Caco-2 (cell line): Measurements from ENCODE around the gene ZNF775. TPM values are rescaled to one million over a fixed set of nuclear protein-coding genes. Genes with fewer than 3 reads are reported as not detected.

Experiments
- BruUV-seq: library from RNA; stranded (reverse); fragments of 400-500 nt; replicated peaks from 2 replicates; lab custom pipeline; 2021; lab: Mats Ljungman, UMichigan
- CTCF ChIA-PET: fragments of 300-600 bp; sonication (Branson Sonifier 250); formaldehyde crosslinking; loops from one replicate; lab custom pipeline; 2022; ENCODE audit warnings: antibody characterized with exemption; lab: Charles Lee
- POLR2A ChIA-PET: fragments of 300-600 bp; sonication (Branson Sonifier 250); formaldehyde crosslinking; loops from one replicate; lab custom pipeline; 2022; ENCODE audit warnings: antibody characterized with exemption; lab: Charles Lee
- DNase-seq, 2 experiments: peaks; one replicate each; pipeline versions ENCODE4 v3.0.0 to v3.0.0-alpha.2; 2020 to 2022
- H3K27me3 ChIP-seq: replicated peaks from 2 replicates; pipeline ENCODE4 v1.6.0; 2011; ENCODE audit warnings: low read length; ENCODE audit not compliant: control insufficient read depth, insufficient read depth
- H3K36me3 ChIP-seq: 2 replicates; pipeline ENCODE4 v1.5.1; 2011; ENCODE audit warnings: low read length; ENCODE audit not compliant: control insufficient read depth, insufficient read depth
- H3K4me1 ChIP-seq: fragments of 250-450 bp; sonication (Bioruptor Pico); 2 replicates; pipeline ENCODE4 v1.5.1; 2020; ENCODE audit warnings: mild to moderate bottlenecking
- H3K4me3 ChIP-seq: 2 replicates; pipeline ENCODE4 v1.5.1; 2011; ENCODE audit warnings: low read depth, mild to moderate bottlenecking, control low read depth, low read length
- H3K9me3 ChIP-seq: fragments of 250-450 bp; sonication (Bioruptor Pico); 2 replicates; pipeline ENCODE4 v1.5.1; 2020; ENCODE audit warnings: mild to moderate bottlenecking, moderate library complexity
- H3K27ac Mint-ChIP-seq: one replicate; pipeline ENCODE4 v1.8.0; 2022; ENCODE audit warnings: mixed read lengths; ENCODE audit not compliant: unreplicated experiment
- H3K27me3 Mint-ChIP-seq: one replicate; pipeline ENCODE4 v1.8.0; 2022; ENCODE audit warnings: mixed read lengths; ENCODE audit not compliant: insufficient read depth, unreplicated experiment
- H3K36me3 Mint-ChIP-seq: one replicate; pipeline ENCODE4 v1.8.0; 2022; ENCODE audit warnings: mild to moderate bottlenecking, mixed read lengths; ENCODE audit not compliant: insufficient read depth, unreplicated experiment
- H3K4me1 Mint-ChIP-seq: one replicate; pipeline ENCODE4 v1.8.0; 2022; ENCODE audit warnings: low read depth, mixed read lengths; ENCODE audit not compliant: unreplicated experiment
- H3K4me3 Mint-ChIP-seq: one replicate; pipeline ENCODE4 v1.8.0; 2022; ENCODE audit warnings: mild to moderate bottlenecking, moderate library complexity, mixed read lengths; ENCODE audit not compliant: unreplicated experiment
- H3K9me3 Mint-ChIP-seq: one replicate; pipeline ENCODE4 v1.8.0; 2022; ENCODE audit warnings: mixed read lengths; ENCODE audit not compliant: unreplicated experiment
- intact Hi-C: fragments of 100-400 bp; cut with micrococcal nuclease; formaldehyde crosslinking; loops from one replicate; pipeline ENCODE4 v1.10.0; 2022; ENCODE audit not compliant: unreplicated experiment
- total RNA-seq: library from RNA; stranded (reverse); gene quantifications from 2 replicates; pipeline ENCODE4 v1.2.3, GENCODE V29; 2022
- TF ChIP-seq, protein P1 (sequence below), 2 experiments: fragments of 200-600 bp in 1 of 2; IDR thresholded peaks; 1 replicate in 1 of 2; 2 replicates in 1 of 2; pipeline versions ENCODE4 v1.5.1 to v1.8.0; 2011 to 2022; ENCODE audit warnings: antibody characterized with exemption in 1 of 2, control low read depth in 1 of 2, inconsistent platforms in 1 of 2, low read depth in 1 of 2, low read length in 1 of 2, mild to moderate bottlenecking in 1 of 2, moderate library complexity in 1 of 2; ENCODE audit not compliant: insufficient read depth in 1 of 2, severe bottlenecking in 1 of 2, unreplicated experiment in 1 of 2

The ZNF775 gene
- total RNA-seq, 1 experiment from 2014 or later = 4.0 TPM

DNA sequence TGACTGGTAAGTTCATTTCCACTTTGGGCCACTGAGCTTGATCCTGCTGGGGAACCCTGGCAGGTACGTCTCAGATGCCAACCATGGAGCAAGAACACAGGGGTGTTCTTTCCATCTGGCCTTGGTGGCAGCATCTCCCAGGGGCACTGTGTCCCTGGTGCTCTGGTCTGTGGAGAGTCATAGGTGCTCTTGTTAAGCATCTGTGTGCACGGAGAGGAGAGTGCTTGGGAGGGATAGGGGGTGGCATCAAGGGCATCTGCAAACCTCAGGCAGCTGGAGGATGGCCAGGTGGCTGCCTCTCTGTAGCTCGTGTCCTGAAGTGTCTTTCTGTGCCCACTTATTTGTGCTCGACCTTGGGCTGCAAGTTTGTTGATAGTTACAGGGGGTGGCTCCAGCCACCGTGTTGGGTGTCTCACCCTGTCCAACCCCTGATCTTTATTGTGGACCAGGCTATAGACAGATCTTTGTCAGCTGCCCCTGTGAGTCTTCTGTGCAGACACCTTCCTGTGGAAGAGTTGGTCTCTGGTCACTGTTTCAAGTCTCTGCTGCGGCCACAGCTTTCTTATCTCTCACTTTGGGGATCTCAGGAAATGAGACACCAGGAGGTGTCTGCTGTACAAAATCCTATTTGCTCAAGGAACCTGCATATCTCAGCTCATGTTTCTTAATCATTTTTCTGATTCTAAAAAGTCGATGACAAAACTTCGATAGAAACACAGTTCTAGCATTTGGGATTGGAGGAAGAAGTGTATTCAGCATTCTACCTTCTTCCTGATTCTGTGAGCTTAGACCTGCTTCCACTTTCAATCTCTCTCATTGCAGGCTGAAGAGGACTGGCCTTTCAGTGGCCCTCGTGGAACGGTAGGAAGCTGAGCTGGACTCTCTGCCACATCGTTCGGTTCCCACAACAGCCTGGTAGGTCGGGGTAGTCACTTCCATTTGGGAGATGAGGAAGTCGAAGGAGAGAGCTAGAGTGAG lies 54.1 kb downstream of the ZNF775 start:
- intact Hi-C loops = no loop called here
- ChIA-PET CTCF (no interaction called here), POLR2A (interaction anchor here (0.6 kb wide), 1 partner anchor 12 kb away, joined by 3 read pairs; no protein-coding TSS in a partner anchor)
- BruUV-seq = no TSS peak
- no peaks in the 10 kb centered on the region for H3K9me3 ChIP-seq
- H3K36me3 Mint-ChIP-seq = no peaks in the 10 kb centered on the region
- H3K4me1 Mint-ChIP-seq = no peaks in the 10 kb centered on the region
- H3K36me3 ChIP-seq = no peaks in the 10 kb centered on the region
- H3K9me3 Mint-ChIP-seq = no peaks in the 10 kb centered on the region
- no peak overlapping the region for H3K4me3 Mint-ChIP-seq
- TF ChIP-seq, protein P1, sequence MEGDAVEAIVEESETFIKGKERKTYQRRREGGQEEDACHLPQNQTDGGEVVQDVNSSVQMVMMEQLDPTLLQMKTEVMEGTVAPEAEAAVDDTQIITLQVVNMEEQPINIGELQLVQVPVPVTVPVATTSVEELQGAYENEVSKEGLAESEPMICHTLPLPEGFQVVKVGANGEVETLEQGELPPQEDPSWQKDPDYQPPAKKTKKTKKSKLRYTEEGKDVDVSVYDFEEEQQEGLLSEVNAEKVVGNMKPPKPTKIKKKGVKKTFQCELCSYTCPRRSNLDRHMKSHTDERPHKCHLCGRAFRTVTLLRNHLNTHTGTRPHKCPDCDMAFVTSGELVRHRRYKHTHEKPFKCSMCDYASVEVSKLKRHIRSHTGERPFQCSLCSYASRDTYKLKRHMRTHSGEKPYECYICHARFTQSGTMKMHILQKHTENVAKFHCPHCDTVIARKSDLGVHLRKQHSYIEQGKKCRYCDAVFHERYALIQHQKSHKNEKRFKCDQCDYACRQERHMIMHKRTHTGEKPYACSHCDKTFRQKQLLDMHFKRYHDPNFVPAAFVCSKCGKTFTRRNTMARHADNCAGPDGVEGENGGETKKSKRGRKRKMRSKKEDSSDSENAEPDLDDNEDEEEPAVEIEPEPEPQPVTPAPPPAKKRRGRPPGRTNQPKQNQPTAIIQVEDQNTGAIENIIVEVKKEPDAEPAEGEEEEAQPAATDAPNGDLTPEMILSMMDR (IDR thresholded peaks at IDR 0.05; ENCODE audit: insufficient read depth in 1 of 2, low read depth in 1 of 2, low read length in 1 of 2, severe bottlenecking in 1 of 2, unreplicated experiment in 1 of 2) = no peak
- no peaks in the 10 kb centered on the region for H3K4me1 ChIP-seq
- no peak for DNase-seq
- no peak overlapping the region for H3K4me3 ChIP-seq
- peaks cover 2% of the 10 kb centered on the region for H3K27me3 ChIP-seq
- peaks cover 12% of the 10 kb centered on the region for H3K27me3 Mint-ChIP-seq
- H3K27ac Mint-ChIP-seq = no peak overlapping the region

DNA sequence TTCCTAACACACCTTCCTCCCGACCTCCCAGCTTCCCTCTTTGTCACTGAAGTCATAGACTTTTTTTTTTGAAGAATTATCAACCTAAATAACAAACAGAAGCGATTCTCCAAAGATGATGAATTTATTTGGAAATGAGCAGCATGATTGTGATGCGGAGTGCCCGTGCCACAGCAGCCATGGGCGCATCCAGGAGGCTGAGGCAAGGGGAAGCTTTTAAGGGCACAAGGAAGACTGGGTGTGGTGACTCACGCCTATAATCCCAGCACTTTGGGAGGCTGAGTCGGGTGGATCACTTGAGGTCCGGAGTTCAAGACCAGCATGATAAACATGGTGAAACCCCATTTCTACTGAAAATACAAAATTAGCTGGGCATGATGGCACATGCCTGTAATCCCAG lies 55.1 kb downstream of the ZNF775 start:
- Histone ChIP-seq H3K9me3 (no peaks in the 10 kb centered on the region), H3K4me3 (no peak overlapping the region), H3K27me3 (peaks cover 2% of the 10 kb centered on the region), H3K36me3 (no peaks in the 10 kb centered on the region), H3K4me1 (no peaks in the 10 kb centered on the region)
- TF ChIP-seq, protein P1 (IDR thresholded peaks at IDR 0.05; ENCODE audit: insufficient read depth in 1 of 2, low read depth in 1 of 2, low read length in 1 of 2, severe bottlenecking in 1 of 2, unreplicated experiment in 1 of 2) = no peak
- CTCF ChIA-PET = no interaction called here
- H3K4me3 Mint-ChIP-seq = no peak overlapping the region
- H3K36me3 Mint-ChIP-seq = no peaks in the 10 kb centered on the region
- DNase-seq = no peak
- POLR2A ChIA-PET = no interaction called here
- no TSS peak for BruUV-seq
- intact Hi-C loops = no loop called here
- no peak overlapping the region for H3K27ac Mint-ChIP-seq
- no peaks in the 10 kb centered on the region for H3K4me1 Mint-ChIP-seq
- H3K27me3 Mint-ChIP-seq = peaks cover 15% of the 10 kb centered on the region
- H3K9me3 Mint-ChIP-seq = no peaks in the 10 kb centered on the region

DNA sequence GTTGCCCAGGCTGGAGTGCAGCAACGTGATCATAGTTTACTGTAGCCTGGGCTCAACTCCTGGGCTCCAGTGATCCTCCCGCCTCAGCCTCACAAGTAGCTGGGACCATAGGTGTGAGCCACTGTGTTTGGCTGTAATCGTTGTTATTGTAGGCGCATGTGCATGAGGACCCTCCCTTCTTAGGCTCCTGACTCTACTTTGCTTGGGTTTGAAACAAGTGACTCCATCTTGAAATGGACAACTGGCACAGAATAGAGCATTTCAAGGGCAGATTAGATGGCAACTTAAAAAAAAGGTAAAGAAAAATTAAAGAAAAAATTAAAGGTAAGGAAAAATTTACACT lies 55.9 kb downstream of the ZNF775 start:
- Mint-ChIP-seq H3K36me3 (no peaks in the 10 kb centered on the region), H3K4me3 (no peak overlapping the region), H3K9me3 (peaks cover 1% of the 10 kb centered on the region), H3K27ac (no peak overlapping the region), H3K4me1 (no peaks in the 10 kb centered on the region), H3K27me3 (peaks cover 14% of the 10 kb centered on the region)
- no peaks in the 10 kb centered on the region for H3K9me3 ChIP-seq
- BruUV-seq = no TSS peak
- no peak for DNase-seq
- H3K4me1 ChIP-seq = no peaks in the 10 kb centered on the region
- TF ChIP-seq, protein P1 (IDR thresholded peaks at IDR 0.05; ENCODE audit: insufficient read depth in 1 of 2, low read depth in 1 of 2, low read length in 1 of 2, severe bottlenecking in 1 of 2, unreplicated experiment in 1 of 2) = no peak
- H3K27me3 ChIP-seq = peaks cover 2% of the 10 kb centered on the region
- POLR2A ChIA-PET = no interaction called here
- CTCF ChIA-PET = no interaction called here
- intact Hi-C loops = no loop called here
- H3K36me3 ChIP-seq = no peaks in the 10 kb centered on the region
- no peak overlapping the region for H3K4me3 ChIP-seq
